K562 (cell line): ENCODE data around the gene ANK3. TPM values are rescaled to one million over a fixed set of nuclear protein-coding genes. Genes with fewer than 3 reads are reported as not detected.

ENCODE experiments used
- ATAC-seq: fragments of 200-7000 bp; cut with Tn5 transposase; 3 replicates; pipeline ENCODE4 v1.9.1; 2020; ENCODE audit warnings: moderate library complexity
- BruUV-seq: library from RNA; stranded (reverse); fragments of 400-500 nt; replicated peaks from 2 replicates; lab custom pipeline; 2021; lab: Mats Ljungman, UMichigan
- CTCF ChIA-PET: fragments of 300-600 bp; formaldehyde crosslinking; extraction: SDS; loops from one replicate; lab custom pipeline; 2021; ENCODE audit warnings: low intra/inter-chr PET ratio; lab: Yijun Ruan, JAX
- POLR2A ChIA-PET: fragments of 300-600, 350-650 bp; sonication (Branson Sonifier 250); formaldehyde crosslinking; extraction: SDS; loops from one replicate; lab custom pipeline; 2021; ENCODE audit warnings: antibody characterized with exemption, inconsistent platforms; lab: Yijun Ruan, JAX
- DNase-seq, 4 experiments: peaks; one replicate each; pipeline versions ENCODE4 v3.0.0 to v3.0.0-alpha.2; 2011 to 2018; ENCODE audit warnings: low spot score in 3 of 4, mixed read lengths in 3 of 4; ENCODE audit errors: extremely low read depth in 1 of 4
- FAIRE-seq: peaks from 2 replicates; lab custom pipeline; 2011; peaks lifted over from hg19 to GRCh38; lab: Jason Lieb, UNC
- H2AFZ ChIP-seq: 2 replicates; pipeline ENCODE4 v1.6.0; 2011; ENCODE audit warnings: low read depth, low read length, control low read depth, inconsistent platforms
- H3K27ac ChIP-seq: fragments of 200-600 bp; 3 replicates; pipeline ENCODE4 v1.8.0; 2011; ENCODE audit warnings: low read depth, mild to moderate bottlenecking, control low read depth, inconsistent platforms, low read length, moderate library complexity, mixed read lengths; ENCODE audit errors: extremely low read depth
- H3K27me3 ChIP-seq, 2 experiments: fragments of 300-600 bp in 1 of 2; 2 replicates in 1 of 2; 3 replicates in 1 of 2; pipeline versions ENCODE4 v1.6.0 to v1.8.0; 2011; ENCODE audit warnings: inconsistent platforms in 2 of 2, low read length in 2 of 2, mild to moderate bottlenecking in 1 of 2, mixed read lengths in 1 of 2, moderate library complexity in 1 of 2; ENCODE audit not compliant: control insufficient read depth in 2 of 2, insufficient read depth in 2 of 2
- H3K36me3 ChIP-seq: fragments of 300-600 bp; 3 replicates; pipeline ENCODE4 v1.8.0; 2011; ENCODE audit warnings: mild to moderate bottlenecking, low read length, inconsistent platforms; ENCODE audit not compliant: control insufficient read depth, insufficient read depth
- H3K4me1 ChIP-seq, 2 experiments: fragments of 200-600 bp in 1 of 2; replicated peaks in 1 of 2; 2 replicates in 1 of 2; 3 replicates in 1 of 2; pipeline versions ENCODE4 v1.5.1 to v1.8.0; 2011; ENCODE audit warnings: inconsistent platforms in 2 of 2, low read length in 2 of 2, mild to moderate bottlenecking in 1 of 2, mixed read lengths in 1 of 2, moderate library complexity in 1 of 2; ENCODE audit not compliant: control insufficient read depth in 2 of 2, insufficient read depth in 2 of 2
- H3K4me2 ChIP-seq: 2 replicates; pipeline ENCODE4 v1.6.1; 2011; ENCODE audit warnings: low read length, control low read depth, inconsistent platforms, mixed read lengths; ENCODE audit not compliant: insufficient read depth
- H3K4me3 ChIP-seq: fragments of 200-600 bp; sonication (generic), shearing (Covaris generic); 2 replicates; pipeline ENCODE4 v1.5.1; 2016; ENCODE audit warnings: control low read depth, inconsistent platforms
- H3K79me2 ChIP-seq: fragments of 200-600 bp; 3 replicates; pipeline ENCODE4 v1.8.0; 2011; ENCODE audit warnings: low read length, inconsistent platforms; ENCODE audit not compliant: control insufficient read depth, insufficient read depth
- H3K9ac ChIP-seq, 2 experiments: 2 replicates each; pipeline versions ENCODE4 v1.6.0 to v1.6.1; 2011; ENCODE audit warnings: low read depth in 2 of 2, low read length in 2 of 2, control low read depth in 1 of 2, inconsistent platforms in 1 of 2, mild to moderate bottlenecking in 1 of 2, mixed read lengths in 1 of 2; ENCODE audit not compliant: insufficient read depth in 1 of 2
- H3K9me1 ChIP-seq: one replicate; pipeline ENCODE4 v1.6.0; 2011; ENCODE audit warnings: inconsistent platforms, mild to moderate bottlenecking, low read length, moderate library complexity; ENCODE audit not compliant: control insufficient read depth, insufficient read depth
- H3K9me3 ChIP-seq: replicated peaks from 2 replicates; pipeline ENCODE4 v1.5.1; 2011; ENCODE audit warnings: low read depth, low read length, inconsistent platforms; ENCODE audit not compliant: control insufficient read depth, insufficient read depth
- H4K20me1 ChIP-seq: replicated peaks from 2 replicates; pipeline ENCODE4 v1.6.1; 2011; ENCODE audit warnings: low read length, inconsistent platforms, mixed read lengths; ENCODE audit not compliant: control insufficient read depth, insufficient read depth
- BDP1 ChIP-seq: IDR thresholded peaks from 3 replicates; pipeline ENCODE4 v1.6.1; 2011; ENCODE audit not compliant: insufficient read length, insufficient read depth
- CHD4 ChIP-seq: fragments of 200-600 bp; sonication (generic); IDR thresholded peaks from 3 replicates; pipeline ENCODE4 v1.6.1; 2012; ENCODE audit warnings: low read depth, mild to moderate bottlenecking, mixed read lengths, low read length, inconsistent platforms; ENCODE audit not compliant: insufficient read depth, insufficient replicate concordance, poor library complexity, severe bottlenecking
- HLTF ChIP-seq: fragments of 450-650 bp; IDR thresholded peaks from 2 replicates; pipeline ENCODE4 v1.6.1; 2016
- MECOM ChIP-seq: fragments of 250-450 bp; sonication (Bioruptor Pico); IDR thresholded peaks from 2 replicates; pipeline ENCODE4 v1.8.0; 2022; ENCODE audit warnings: inconsistent platforms
- RBM15 ChIP-seq: fragments of 200-400 bp; formaldehyde crosslinking; IDR thresholded peaks from 2 replicates; pipeline ENCODE4 v1.6.1; 2018; ENCODE audit warnings: mild to moderate bottlenecking, low read length, moderate library complexity; ENCODE audit not compliant: insufficient read depth
- RFX7 ChIP-seq: fragments of 250-450 bp; sonication (Bioruptor Pico); IDR thresholded peaks from 2 replicates; pipeline ENCODE4 v1.5.1; 2021; ENCODE audit warnings: mild to moderate bottlenecking
- ZNF324 ChIP-seq: fragments of 250-450 bp; sonication (Bioruptor Pico); IDR thresholded peaks from 2 replicates; pipeline ENCODE4 v1.4.0; 2020; ENCODE audit warnings: mild to moderate bottlenecking
- in situ Hi-C: fragments of 300-500 bp; cut with MboI; formaldehyde crosslinking; loops from 4 replicates; pipeline ENCODE4 v1.15.0; 2018; ENCODE audit warnings: inconsistent platforms, mixed read lengths
- intact Hi-C: fragments of 100-400 bp; cut with micrococcal nuclease; formaldehyde crosslinking; loops from 2 replicates; pipeline ENCODE4 v1.14.2; 2022
- polyA plus RNA-seq, 8 experiments: library from polyadenylated mRNA; depleted of rRNA in 4 of 8; stranded (reverse) in 5 of 8; unstranded in 3 of 8; fragments of >200 nt; fragmentation: Nextera tagmentation in 2 of 8; fragmentation: Illumina TruSeq in 1 of 8; extraction: Ambion mirVana in 2 of 8; extraction: Trizol in 1 of 8; gene quantifications; 2 replicates each; pipeline versions ENCODE4 v1.2.1 to v1.2.3, GENCODE V29; 2011 to 2014; ENCODE audit warnings: inconsistent platforms in 1 of 8, missing spikeins in 1 of 8
- total RNA-seq, 7 experiments: library from RNA; depleted of rRNA in 6 of 7; stranded (reverse); fragments of >200 nt in 6 of 7; fragmentation: Illumina TruSeq in 2 of 7; extraction: Trizol in 2 of 7; gene quantifications; 2 replicates each; pipeline versions ENCODE4 v1.2.1 to v1.2.3, GENCODE V29; 2011 to 2021; ENCODE audit warnings: low replicate concordance in 1 of 7
- TF ChIP-seq, protein P1 (sequence below): fragments of 450-650 bp; conservative IDR thresholded peaks from 2 replicates; pipeline ENCODE4 v1.6.1; 2016; ENCODE audit warnings: missing genetic modification characterization, low read depth, mild to moderate bottlenecking, control low read depth, missing compliant biosample characterization

The ANK3 gene
- total and polyA plus RNA-seq, 9 of the 15 experiments (the other 6 are each of a cell fraction or from before 2014, with no cell fraction given) = 10.0 to 32.3 (median 17.9) TPM

DNA sequence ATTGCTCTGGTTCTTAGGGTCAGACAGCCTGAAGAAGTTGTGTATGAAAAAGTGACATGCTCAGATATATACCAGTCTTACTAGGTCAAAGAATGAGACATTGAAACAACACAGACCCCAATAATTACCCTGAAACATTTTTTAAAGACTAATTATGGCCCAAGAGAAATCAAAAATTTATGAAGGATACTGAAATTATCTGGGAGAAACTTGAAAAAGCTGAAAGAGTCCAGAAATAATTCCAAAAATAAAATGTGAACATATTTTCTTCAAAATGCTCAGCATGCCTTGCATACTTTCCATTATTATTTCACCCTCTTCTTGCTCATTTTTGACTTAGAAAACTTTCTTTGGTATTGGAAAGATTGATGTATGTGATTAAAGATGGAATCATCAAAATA is 284.4 kb downstream of the ANK3 start:
- in situ Hi-C loops (no loop called here), intact Hi-C loops (loop anchor here (10.0 kb wide), 1 partner anchor 480 kb away; no protein-coding TSS in a partner anchor)
- Histone ChIP-seq H3K4me1 (no peaks in the 10 kb centered on the region), H3K9me1 (no peaks in the 10 kb centered on the region), H3K79me2 (no peaks in the 10 kb centered on the region), H3K4me2 (no peak overlapping the region), H3K27ac (no peak overlapping the region), H3K9me3 (no peaks in the 10 kb centered on the region), H2AFZ (no peak overlapping the region), H3K9ac (no peak overlapping the region), H4K20me1 (no peaks in the 10 kb centered on the region), H3K4me3 (no peak overlapping the region), H3K27me3 (no peaks in the 10 kb centered on the region), H3K36me3 (no peaks in the 10 kb centered on the region)
- FAIRE-seq = no peak
- no peak for ATAC-seq
- DNase-seq = no peak
- POLR2A ChIA-PET = interaction anchor here (0.6 kb wide), 1 partner anchor 70 kb away, joined by 3 read pairs; no protein-coding TSS in a partner anchor
- TF ChIP-seq BDP1 = no peak
- TF ChIP-seq ZNF324 (CRISPR knock-in tag) = no peak
- TF ChIP-seq RFX7 (CRISPR knock-in tag) = no peak
- TF ChIP-seq, protein P1, sequence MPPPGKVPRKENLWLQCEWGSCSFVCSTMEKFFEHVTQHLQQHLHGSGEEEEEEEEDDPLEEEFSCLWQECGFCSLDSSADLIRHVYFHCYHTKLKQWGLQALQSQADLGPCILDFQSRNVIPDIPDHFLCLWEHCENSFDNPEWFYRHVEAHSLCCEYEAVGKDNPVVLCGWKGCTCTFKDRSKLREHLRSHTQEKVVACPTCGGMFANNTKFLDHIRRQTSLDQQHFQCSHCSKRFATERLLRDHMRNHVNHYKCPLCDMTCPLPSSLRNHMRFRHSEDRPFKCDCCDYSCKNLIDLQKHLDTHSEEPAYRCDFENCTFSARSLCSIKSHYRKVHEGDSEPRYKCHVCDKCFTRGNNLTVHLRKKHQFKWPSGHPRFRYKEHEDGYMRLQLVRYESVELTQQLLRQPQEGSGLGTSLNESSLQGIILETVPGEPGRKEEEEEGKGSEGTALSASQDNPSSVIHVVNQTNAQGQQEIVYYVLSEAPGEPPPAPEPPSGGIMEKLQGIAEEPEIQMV (tag) = no peak
- TF ChIP-seq CHD4 = no peak
- TF ChIP-seq MECOM (CRISPR knock-in tag) = no peak
- no peak for TF ChIP-seq HLTF
- no peak for TF ChIP-seq RBM15
- CTCF ChIA-PET = no interaction called here
- BruUV-seq = no TSS peak
